ENCODE results near the gene ARID5B. TPM values are rescaled to one million over a fixed set of nuclear protein-coding genes. Genes with fewer than 3 reads are reported as not detected.

Gene ARID5B
- total RNA-seq, 2 experiments from 2014 or later = 71.1 to 73.9 TPM

DNA sequence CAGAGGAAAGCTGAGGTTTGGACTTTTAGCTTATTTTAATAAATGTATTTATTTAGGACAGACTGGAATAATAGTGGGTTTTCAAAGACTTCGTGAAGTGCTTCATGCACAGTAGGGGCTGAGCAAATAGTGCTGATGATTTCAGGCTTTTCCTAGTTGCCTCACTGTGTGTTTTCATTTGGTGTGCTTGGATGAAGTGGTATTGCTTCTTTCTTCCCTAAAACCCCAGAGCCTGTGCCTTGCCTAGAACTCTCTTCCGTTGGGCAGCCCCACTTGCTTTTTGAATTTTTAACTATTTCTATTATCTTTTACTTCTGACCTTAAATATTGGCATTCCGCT, 49.6 kb downstream of the ARID5B start:
- H3K9me3 Mint-ChIP-seq = no peaks in the 10 kb centered on the region
- H3K27me3 Mint-ChIP-seq = no peaks in the 10 kb centered on the region
- H3K4me3 Mint-ChIP-seq = no peak overlapping the region
- ChIA-PET CTCF (no interaction called here), POLR2A (interaction anchor here (2.8 kb wide), 1 partner anchor 10 kb away, joined by 14 read pairs; no protein-coding TSS in a partner anchor)
- H3K36me3 Mint-ChIP-seq (ENCODE audit: low read depth) = peaks cover 77% of the 10 kb centered on the region
- no peak for DNase-seq
- H3K27ac Mint-ChIP-seq = no peak overlapping the region
- peaks cover 27% of the 10 kb centered on the region for H3K4me1 Mint-ChIP-seq

DNA sequence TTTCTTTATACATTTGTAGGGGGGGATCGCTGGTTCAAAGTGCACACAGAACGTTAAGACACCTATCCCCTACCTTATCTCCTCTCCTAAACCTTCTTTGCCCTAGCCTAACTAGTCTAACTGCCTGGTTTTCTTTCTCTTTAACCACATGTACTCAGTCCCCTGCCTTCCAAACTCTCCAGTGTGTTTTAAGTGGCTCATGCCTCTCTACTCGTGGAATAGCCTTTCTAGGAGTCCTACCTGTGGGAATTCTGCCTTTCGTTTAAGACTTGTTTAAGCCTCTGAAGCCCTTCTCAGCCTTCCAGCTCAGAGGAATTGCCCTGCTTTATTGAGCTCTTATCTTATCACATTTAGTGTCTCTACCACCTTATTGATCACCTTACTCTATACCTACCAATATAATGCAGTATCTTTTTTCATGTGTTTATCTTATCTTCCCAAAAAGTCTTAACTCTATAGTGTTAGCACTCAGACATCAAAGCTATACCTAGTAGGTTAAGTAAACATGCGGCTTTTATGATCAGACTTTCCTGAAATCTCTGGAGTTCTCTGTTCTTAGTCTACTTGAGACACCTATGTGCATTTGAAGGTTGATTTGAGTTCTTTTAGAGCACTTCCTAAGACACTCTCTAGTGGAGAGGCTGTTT, 50.7 kb downstream of the ARID5B start:
- Mint-ChIP-seq H3K27me3 (no peaks in the 10 kb centered on the region), H3K4me1 (peaks cover 31% of the 10 kb centered on the region), H3K4me3 (no peak overlapping the region), H3K36me3 (ENCODE audit: low read depth) (peaks cover 75% of the 10 kb centered on the region), H3K27ac (no peak overlapping the region), H3K9me3 (no peaks in the 10 kb centered on the region)
- DNase-seq = no peak
- POLR2A ChIA-PET = interaction anchor here (1.0 to 1.3 kb wide), 3 partner anchors 8 to 49 kb away, joined by 3 read pairs; no protein-coding TSS in a partner anchor
- CTCF ChIA-PET = interaction anchor here (1.8 kb wide), 1 partner anchor 9 kb away, joined by 5 read pairs; no protein-coding TSS in a partner anchor

DNA sequence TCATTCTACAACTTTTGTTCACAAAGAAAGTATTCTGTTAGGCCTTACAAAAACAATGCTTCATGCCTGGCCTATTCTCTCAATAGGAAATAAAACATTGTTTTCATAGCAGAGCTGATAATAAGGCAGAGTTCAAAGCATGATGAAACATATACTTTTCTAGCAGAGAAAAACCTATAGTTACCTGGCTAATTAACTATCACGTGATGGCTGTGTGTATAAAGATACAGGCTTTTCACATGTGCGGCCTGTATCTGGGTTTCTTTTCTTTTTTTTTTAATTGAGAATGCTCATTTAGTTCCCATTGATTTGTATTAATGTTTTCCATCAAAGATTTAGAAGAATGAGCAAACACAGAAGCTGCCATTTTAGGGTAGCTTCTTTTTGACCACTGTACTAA, 51.7 kb downstream of the ARID5B start:
- CTCF ChIA-PET = interaction anchor here (1.8 kb wide), 1 partner anchor 8 kb away, joined by 5 read pairs; no protein-coding TSS in a partner anchor
- H3K4me1 Mint-ChIP-seq = peaks cover 38% of the 10 kb centered on the region
- no peak overlapping the region for H3K27ac Mint-ChIP-seq
- no peak overlapping the region for H3K4me3 Mint-ChIP-seq
- POLR2A ChIA-PET = interaction anchor here (1.0 to 1.3 kb wide), 2 partner anchors 9 to 50 kb away, joined by 3 read pairs; no protein-coding TSS in a partner anchor
- H3K27me3 Mint-ChIP-seq = no peaks in the 10 kb centered on the region
- H3K36me3 Mint-ChIP-seq (ENCODE audit: low read depth) = peaks cover 70% of the 10 kb centered on the region
- no peak for DNase-seq
- H3K9me3 Mint-ChIP-seq = no peaks in the 10 kb centered on the region

DNA sequence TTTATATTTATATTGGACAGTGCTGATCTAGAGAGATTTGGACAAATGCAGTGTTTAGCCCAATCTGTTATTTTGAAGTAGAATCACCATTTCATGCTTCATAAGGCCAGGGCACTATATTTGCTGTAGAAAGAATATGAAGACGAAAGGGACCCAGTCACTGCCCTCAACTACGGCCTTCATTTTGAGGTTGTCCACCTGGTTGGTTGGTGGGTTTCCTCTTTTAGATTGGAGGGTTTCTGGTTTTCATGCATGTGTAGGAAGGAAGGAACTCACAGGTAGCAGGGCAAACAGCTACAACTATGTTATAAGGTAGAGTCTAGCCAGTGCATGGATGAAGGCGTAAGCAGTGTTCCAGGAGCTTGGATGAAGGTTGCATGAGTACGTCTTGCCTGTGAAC, 56.3 kb downstream of the ARID5B start:
- no peak overlapping the region for H3K27ac Mint-ChIP-seq
- DNase-seq = no peak
- CTCF ChIA-PET = no interaction called here
- POLR2A ChIA-PET = interaction anchor here (0.9 to 8.1 kb wide), 3 partner anchors 9 to 56 kb away, joined by 3 to 92 read pairs (median 8); partner anchors contain the start of gene ARID5B
- no peak overlapping the region for H3K4me3 Mint-ChIP-seq
- peaks cover 66% of the 10 kb centered on the region for H3K4me1 Mint-ChIP-seq
- H3K27me3 Mint-ChIP-seq = no peaks in the 10 kb centered on the region
- peaks cover 63% of the 10 kb centered on the region for H3K36me3 Mint-ChIP-seq (ENCODE audit: low read depth)
- H3K9me3 Mint-ChIP-seq = no peaks in the 10 kb centered on the region

DNA sequence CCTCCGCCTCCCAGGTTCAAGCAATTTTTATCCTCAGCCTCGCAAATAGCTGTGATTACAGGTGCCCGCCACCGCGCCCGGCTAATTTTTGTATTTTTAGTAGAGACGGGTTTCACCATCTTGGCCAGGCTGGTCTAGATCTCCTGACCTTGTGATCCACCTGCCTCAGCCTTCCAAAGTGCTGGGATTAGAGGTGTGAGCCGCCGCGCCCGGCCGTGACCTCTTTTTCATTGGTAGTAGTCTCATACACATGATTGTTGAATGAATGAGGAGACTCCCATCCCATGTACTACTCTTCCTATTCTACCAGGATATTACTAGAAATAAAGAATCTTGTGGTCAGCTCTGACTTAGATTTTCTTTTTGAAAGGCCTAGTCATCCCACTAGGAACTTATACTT, 56.8 kb downstream of the ARID5B start:
- ChIA-PET POLR2A (interaction anchor here (0.6 to 8.1 kb wide), 5 partner anchors 9 to 57 kb away, joined by 3 to 92 read pairs (median 5); partner anchors contain the start of gene ARID5B), CTCF (no interaction called here)
- no peak for DNase-seq
- no peak overlapping the region for H3K4me3 Mint-ChIP-seq
- H3K4me1 Mint-ChIP-seq = peaks cover 70% of the 10 kb centered on the region
- H3K27ac Mint-ChIP-seq = no peak overlapping the region
- peaks cover 62% of the 10 kb centered on the region for H3K36me3 Mint-ChIP-seq (ENCODE audit: low read depth)
- no peaks in the 10 kb centered on the region for H3K27me3 Mint-ChIP-seq
- H3K9me3 Mint-ChIP-seq = no peaks in the 10 kb centered on the region

DNA sequence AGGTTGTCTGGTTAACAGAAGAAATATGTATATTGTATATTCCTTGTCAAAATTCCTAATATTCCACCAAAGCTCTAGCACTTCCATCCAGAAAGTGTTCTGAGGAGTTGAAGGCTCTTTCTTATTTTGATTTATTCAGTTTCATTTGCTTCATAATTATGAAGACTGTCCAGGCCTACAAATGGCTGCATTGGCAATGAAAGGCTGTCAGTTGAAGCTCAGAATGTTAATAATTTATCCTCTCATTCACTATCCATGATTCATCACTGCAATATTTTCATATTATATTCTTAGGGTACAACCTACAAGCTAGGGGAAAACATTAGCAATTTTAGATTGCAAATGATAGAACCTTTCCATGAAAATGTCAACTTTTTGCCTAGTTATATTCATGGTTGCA, 57.3 kb downstream of the ARID5B start:
- H3K9me3 Mint-ChIP-seq = no peaks in the 10 kb centered on the region
- H3K36me3 Mint-ChIP-seq (ENCODE audit: low read depth) = peaks cover 63% of the 10 kb centered on the region
- H3K27me3 Mint-ChIP-seq = no peaks in the 10 kb centered on the region
- DNase-seq = no peak
- peaks cover 70% of the 10 kb centered on the region for H3K4me1 Mint-ChIP-seq
- H3K27ac Mint-ChIP-seq = peak overlapping the region; percentile 1
- no peak overlapping the region for H3K4me3 Mint-ChIP-seq
- POLR2A ChIA-PET = interaction anchor here (0.6 to 8.1 kb wide), 5 partner anchors 10 to 57 kb away, joined by 3 to 92 read pairs (median 5); partner anchors contain the start of gene ARID5B
- CTCF ChIA-PET = no interaction called here

DNA sequence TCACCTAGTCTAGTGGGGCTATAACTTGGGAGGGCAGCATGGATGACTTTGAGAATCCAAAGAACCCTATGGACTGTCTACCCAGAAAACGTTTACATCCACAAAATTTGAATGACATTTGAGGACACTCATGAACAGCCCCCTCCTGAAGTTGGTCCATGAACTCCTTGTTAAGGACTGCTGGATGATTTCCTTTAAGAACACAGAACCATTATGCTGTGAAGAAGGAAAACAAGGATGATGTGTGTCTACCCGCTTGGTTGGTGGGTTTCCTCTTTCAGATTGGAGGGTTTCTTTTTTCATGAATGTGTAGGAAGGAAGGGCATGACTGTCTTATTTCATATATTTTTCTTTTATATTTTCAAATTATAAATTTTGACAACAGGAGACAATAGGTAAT, 58.3 kb downstream of the ARID5B start:
- POLR2A ChIA-PET = interaction anchor here (1.7 to 8.1 kb wide), 5 partner anchors 10 to 90 kb away, joined by 5 to 92 read pairs (median 34); partner anchors contain the start of gene ARID5B
- no peaks in the 10 kb centered on the region for H3K27me3 Mint-ChIP-seq
- H3K4me3 Mint-ChIP-seq = no peak overlapping the region
- peaks cover 66% of the 10 kb centered on the region for H3K36me3 Mint-ChIP-seq (ENCODE audit: low read depth)
- CTCF ChIA-PET = interaction anchor here (2.1 kb wide), 1 partner anchor 57 kb away, joined by 5 read pairs; no protein-coding TSS in a partner anchor
- DNase-seq = no peak
- H3K27ac Mint-ChIP-seq = no peak overlapping the region
- peaks cover 77% of the 10 kb centered on the region for H3K4me1 Mint-ChIP-seq
- no peaks in the 10 kb centered on the region for H3K9me3 Mint-ChIP-seq

DNA sequence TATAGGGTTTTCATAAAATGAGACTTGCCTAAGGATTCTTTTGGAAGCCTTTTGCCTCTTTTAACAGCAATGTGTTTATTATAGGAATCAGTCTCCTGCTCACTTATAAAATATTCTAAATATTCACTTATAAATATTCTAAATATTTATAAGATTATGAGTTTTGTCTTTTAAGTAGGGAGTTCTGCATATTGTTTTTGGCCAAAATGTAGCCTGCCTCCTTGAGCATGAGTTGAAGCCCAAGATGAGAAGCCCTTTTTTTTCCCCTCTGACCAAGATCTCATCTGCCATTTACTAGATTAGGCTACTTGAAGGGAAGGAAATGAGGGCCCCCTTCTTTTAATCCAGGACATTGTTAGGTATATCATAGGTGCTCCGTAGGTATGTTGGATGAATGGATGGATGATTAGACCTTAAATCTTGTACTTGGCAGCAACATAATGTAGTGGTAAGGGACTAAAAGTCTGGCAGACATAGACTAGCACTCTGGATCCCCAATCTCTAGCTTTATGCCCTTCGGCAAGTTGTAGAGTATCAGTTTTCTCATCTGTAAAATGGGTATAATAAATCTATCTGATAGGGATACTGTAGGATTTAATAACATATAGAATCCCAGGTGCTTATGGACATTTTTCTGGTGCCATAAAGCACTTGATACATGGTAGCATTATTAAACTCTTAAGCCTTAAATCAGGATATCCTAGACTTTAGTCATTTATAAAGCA, 59.1 kb downstream of the ARID5B start:
- CTCF ChIA-PET = interaction anchor here (1.3 to 2.4 kb wide), 5 partner anchors 8 to 58 kb away, joined by 4 to 7 read pairs (median 5); no protein-coding TSS in a partner anchor
- H3K4me3 Mint-ChIP-seq = no peak overlapping the region
- peaks cover 64% of the 10 kb centered on the region for H3K36me3 Mint-ChIP-seq (ENCODE audit: low read depth)
- POLR2A ChIA-PET = interaction anchor here (1.0 to 8.1 kb wide), 15 partner anchors 11 to 284 kb away, joined by 3 to 92 read pairs (median 11); partner anchors contain the start of gene ARID5B
- no peak for DNase-seq
- no peaks in the 10 kb centered on the region for H3K9me3 Mint-ChIP-seq
- H3K27me3 Mint-ChIP-seq = no peaks in the 10 kb centered on the region
- peak overlapping the region; percentile 51 for H3K27ac Mint-ChIP-seq
- H3K4me1 Mint-ChIP-seq = peaks cover 77% of the 10 kb centered on the region

DNA sequence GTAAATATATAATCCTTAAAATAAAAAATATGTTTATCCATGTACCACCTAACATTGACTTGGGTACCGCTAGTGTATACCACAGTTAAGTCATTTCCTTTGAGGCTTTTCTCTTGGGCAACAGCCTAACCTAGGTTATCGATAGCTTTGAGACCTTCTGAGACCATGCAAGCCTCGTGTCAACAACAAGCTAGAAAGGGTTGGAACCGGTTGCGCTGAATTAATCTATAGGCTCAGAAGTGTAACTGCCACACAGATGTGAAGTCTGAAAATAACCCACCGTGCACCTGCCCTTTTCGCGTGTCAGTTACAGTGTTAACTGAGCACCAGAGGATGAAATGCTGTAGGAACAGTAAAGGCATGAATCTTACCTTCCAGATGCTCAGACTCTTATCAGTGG, 59.8 kb downstream of the ARID5B start:
- DNase-seq = peak; percentile 59
- POLR2A ChIA-PET = interaction anchor here (1.0 to 8.1 kb wide), 20 partner anchors 10 to 284 kb away, joined by 3 to 92 read pairs (median 6); partner anchors contain the start of gene ARID5B

DNA sequence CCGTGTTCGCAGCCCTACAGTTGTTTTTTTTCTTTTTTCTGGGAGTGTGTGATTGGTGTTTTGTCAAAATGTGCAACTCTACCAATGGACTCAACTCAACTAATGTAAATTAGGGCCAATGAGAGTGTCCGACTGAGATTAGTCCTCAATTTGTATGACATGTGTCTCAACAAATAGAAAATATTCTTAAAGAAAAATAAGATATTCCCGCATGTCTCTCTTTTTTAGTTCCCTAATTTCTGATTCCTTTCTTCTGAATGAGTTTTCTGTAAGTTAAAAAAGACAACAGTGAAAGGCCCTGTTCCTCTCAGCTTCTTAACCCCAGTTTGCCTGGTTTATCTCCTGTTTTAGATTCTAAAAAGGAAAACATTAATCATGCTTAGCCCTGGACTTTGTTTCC, 61.5 kb downstream of the ARID5B start:
- ChIA-PET CTCF (interaction anchor here (2.4 kb wide), 1 partner anchor 58 kb away, joined by 7 read pairs; no protein-coding TSS in a partner anchor), POLR2A (interaction anchor here (0.8 to 8.1 kb wide), 11 partner anchors 13 to 280 kb away, joined by 3 to 92 read pairs (median 14); partner anchors contain the start of gene ARID5B)
- H3K27me3 Mint-ChIP-seq = no peaks in the 10 kb centered on the region
- H3K36me3 Mint-ChIP-seq (ENCODE audit: low read depth) = peaks cover 70% of the 10 kb centered on the region
- no peak for DNase-seq
- peaks cover 88% of the 10 kb centered on the region for H3K4me1 Mint-ChIP-seq
- H3K4me3 Mint-ChIP-seq = no peak overlapping the region
- H3K27ac Mint-ChIP-seq = peak overlapping the region; percentile 90
- H3K9me3 Mint-ChIP-seq = no peaks in the 10 kb centered on the region

More for the DNA sequence above, 59.8 kb downstream of the ARID5B start:
- CTCF ChIA-PET = interaction anchor here (1.3 to 2.4 kb wide), 8 partner anchors 9 to 58 kb away, joined by 3 to 8 read pairs (median 4); no protein-coding TSS in a partner anchor
- Mint-ChIP-seq H3K4me1 (peaks cover 81% of the 10 kb centered on the region), H3K27ac (peak overlapping the region; percentile 90), H3K27me3 (no peaks in the 10 kb centered on the region), H3K4me3 (peak overlapping the region; percentile 39), H3K9me3 (no peaks in the 10 kb centered on the region), H3K36me3 (ENCODE audit: low read depth) (peaks cover 62% of the 10 kb centered on the region)

DNA sequence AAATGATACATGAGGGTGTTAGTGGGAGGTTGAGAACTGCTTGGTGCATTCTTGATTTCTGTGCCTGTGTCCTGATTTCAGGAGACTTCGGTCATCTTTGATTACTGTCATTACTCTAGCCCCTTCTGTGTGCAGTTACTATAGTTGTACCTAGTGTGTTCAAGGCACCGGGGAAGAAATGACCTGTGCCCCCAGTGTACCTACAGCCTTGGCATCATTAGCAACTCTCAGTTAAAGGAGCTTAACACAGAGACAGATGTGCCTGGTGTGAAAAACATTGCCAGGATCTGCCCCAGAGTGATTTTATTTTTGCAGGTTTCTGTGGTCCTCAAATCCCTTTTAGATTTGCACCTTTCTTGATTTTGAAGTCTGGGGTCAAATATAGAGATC, 62.2 kb downstream of the ARID5B start:
- H3K4me1 Mint-ChIP-seq = peaks cover 90% of the 10 kb centered on the region
- H3K36me3 Mint-ChIP-seq (ENCODE audit: low read depth) = peaks cover 70% of the 10 kb centered on the region
- no peak overlapping the region for H3K4me3 Mint-ChIP-seq
- DNase-seq = no peak
- CTCF ChIA-PET = interaction anchor here (0.7 kb wide), 1 partner anchor 61 kb away, joined by 4 read pairs; no protein-coding TSS in a partner anchor
- no peaks in the 10 kb centered on the region for H3K27me3 Mint-ChIP-seq
- no peaks in the 10 kb centered on the region for H3K9me3 Mint-ChIP-seq
- peak overlapping the region; percentile 61 for H3K27ac Mint-ChIP-seq
- POLR2A ChIA-PET = interaction anchor here (1.0 to 8.1 kb wide), 9 partner anchors 10 to 86 kb away, joined by 3 to 92 read pairs (median 22); partner anchors contain the start of gene ARID5B

DNA sequence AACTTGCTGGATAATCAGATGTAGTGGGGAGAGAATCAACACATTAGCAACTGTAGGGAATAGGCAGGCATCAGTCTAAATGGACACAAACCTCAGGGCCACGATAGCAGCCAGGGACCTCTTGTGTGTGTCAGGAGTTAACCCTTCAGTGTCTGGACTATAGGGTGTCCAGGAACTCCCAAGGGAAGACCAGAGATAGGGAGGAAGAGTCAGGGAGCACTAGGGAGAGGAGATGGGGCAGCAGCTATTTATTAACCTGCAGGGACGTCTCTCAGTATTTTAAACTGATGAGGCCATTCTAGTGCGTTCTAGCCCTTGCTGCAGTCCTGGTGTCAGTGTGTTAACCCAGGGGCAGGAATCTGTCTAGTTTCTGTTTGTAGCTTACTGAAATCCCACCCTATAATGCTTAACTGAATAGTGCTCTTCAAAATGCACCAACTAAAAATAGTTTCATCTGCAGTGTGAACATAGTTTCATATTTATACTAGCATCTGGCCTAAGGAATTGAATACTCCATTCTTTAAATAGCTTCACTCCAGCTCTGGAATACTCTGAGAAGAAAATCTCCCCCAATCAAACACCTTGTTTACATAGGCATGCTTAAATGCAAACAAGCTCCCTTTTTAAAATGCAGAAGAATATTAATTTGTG, 62.7 kb downstream of the ARID5B start:
- POLR2A ChIA-PET = interaction anchor here (1.0 to 8.1 kb wide), 9 partner anchors 9 to 86 kb away, joined by 3 to 92 read pairs (median 22); partner anchors contain the start of gene ARID5B
- H3K4me3 Mint-ChIP-seq = no peak overlapping the region
- CTCF ChIA-PET = interaction anchor here (0.7 kb wide), 1 partner anchor 62 kb away, joined by 4 read pairs; no protein-coding TSS in a partner anchor
- DNase-seq = no peak
- peaks cover 70% of the 10 kb centered on the region for H3K36me3 Mint-ChIP-seq (ENCODE audit: low read depth)
- H3K27me3 Mint-ChIP-seq = no peaks in the 10 kb centered on the region
- H3K4me1 Mint-ChIP-seq = peaks cover 90% of the 10 kb centered on the region
- H3K9me3 Mint-ChIP-seq = no peaks in the 10 kb centered on the region
- H3K27ac Mint-ChIP-seq = peak overlapping the region; percentile 61

All from activated CD4-positive, alpha-beta memory T cell treated with anti-CD3 and anti-CD28 coated beads, Interleukin-2, amount 10 ng/mL, durations not matched to agents 7 days and 5 days (primary cell).